PC-9 (cell line): ENCODE data around the gene PTPN1. TPM values are rescaled to one million over a fixed set of nuclear protein-coding genes. Genes with fewer than 3 reads are reported as not detected.

Experiments
- BruUV-seq: library from RNA; stranded (reverse); fragments of 400-500 nt; replicated peaks from 2 replicates; lab custom pipeline; 2021; lab: Mats Ljungman, UMichigan
- CTCF ChIA-PET: fragments of 300-600 bp; sonication (Branson Sonifier 250); formaldehyde crosslinking; loops from one replicate; lab custom pipeline; 2022; ENCODE audit warnings: antibody characterized with exemption; lab: Charles Lee
- POLR2A ChIA-PET: fragments of 300-600 bp; sonication (Branson Sonifier 250); formaldehyde crosslinking; loops from one replicate; lab custom pipeline; 2022; ENCODE audit warnings: antibody characterized with exemption; ENCODE audit not compliant: unreplicated experiment; lab: Charles Lee
- DNase-seq, 2 experiments: peaks; one replicate each; pipeline versions ENCODE4 v3.0.0 to v3.0.0-alpha.2; 2015 to 2022; ENCODE audit warnings: mixed read lengths in 1 of 2
- H2AFZ ChIP-seq: fragments of 200-600 bp; sonication (generic); 2 replicates; pipeline ENCODE4 v1.8.1; 2017; ENCODE audit warnings: antibody characterized with exemption
- H3F3A ChIP-seq: fragments of 200-600 bp; sonication (generic); 2 replicates; pipeline ENCODE4 v1.8.1; 2017; ENCODE audit warnings: antibody characterized with exemption, mild to moderate bottlenecking, low read depth; ENCODE audit not compliant: insufficient read depth
- H3K27ac ChIP-seq: fragments of 200-600 bp; sonication (generic); 2 replicates; pipeline ENCODE4 v1.6.1; 2016; ENCODE audit warnings: mixed run types
- H3K27me3 ChIP-seq: fragments of 200-600 bp; sonication (generic); 2 replicates; pipeline ENCODE4 v1.6.1; 2016; ENCODE audit warnings: low read depth, mixed run types; ENCODE audit not compliant: insufficient read depth
- H3K36me3 ChIP-seq: fragments of 200-600 bp; sonication (generic); 2 replicates; pipeline ENCODE4 v1.6.1; 2016; ENCODE audit warnings: low read depth, mixed run types
- H3K4me1 ChIP-seq: fragments of 200-600 bp; sonication (generic); replicated peaks from 2 replicates; pipeline ENCODE4 v1.6.1; 2016; ENCODE audit warnings: mixed run types; ENCODE audit not compliant: insufficient read depth
- H3K4me2 ChIP-seq: fragments of 200-600 bp; sonication (generic); 2 replicates; pipeline ENCODE4 v1.6.1; 2017; ENCODE audit warnings: mixed run types
- H3K4me3 ChIP-seq: fragments of 200-600 bp; sonication (generic); 2 replicates; pipeline ENCODE4 v1.6.1; 2016; ENCODE audit warnings: mixed run types
- H3K79me2 ChIP-seq: fragments of 200-600 bp; sonication (generic); 2 replicates; pipeline ENCODE4 v1.6.1; 2017; ENCODE audit warnings: low read depth, mixed run types
- H3K9me2 ChIP-seq: fragments of 200-600 bp; sonication (generic); 2 replicates; pipeline ENCODE4 v1.8.1; 2017; ENCODE audit warnings: mild to moderate bottlenecking; ENCODE audit not compliant: insufficient read depth
- H3K9me3 ChIP-seq: fragments of 200-600 bp; sonication (generic); 2 replicates; pipeline ENCODE4 v1.8.1; 2016; ENCODE audit warnings: low read depth; ENCODE audit not compliant: insufficient read depth
- H4K20me1 ChIP-seq: fragments of 200-600 bp; sonication (generic); 2 replicates; pipeline ENCODE4 v1.8.1; 2017; ENCODE audit not compliant: insufficient read depth
- EZH2 ChIP-seq: fragments of 200-600 bp; sonication (generic); IDR thresholded peaks from 2 replicates; pipeline ENCODE4 v1.8.0; 2017; ENCODE audit warnings: antibody characterized with exemption, low read depth
- intact Hi-C: fragments of 100-400 bp; cut with micrococcal nuclease; formaldehyde crosslinking; loops from one replicate; pipeline ENCODE4 v1.10.0; 2022; ENCODE audit not compliant: unreplicated experiment
- total RNA-seq: library from RNA; stranded (reverse); gene quantifications from 2 replicates; pipeline ENCODE4 v1.2.3, GENCODE V29; 2021
- TF ChIP-seq, protein P1 (sequence below): fragments of 200-600 bp; sonication (generic); conservative IDR thresholded peaks from 2 replicates; pipeline ENCODE4 v1.6.1; 2017; ENCODE audit warnings: mixed run types, antibody characterized with exemption, mild to moderate bottlenecking, moderate library complexity

The PTPN1 gene
- total RNA-seq, 1 experiment from 2014 or later: 59.8 TPM

GRCh38 chr20:50610212-50610718 is 100.1 kb downstream of the PTPN1 start:
- Histone ChIP-seq H3F3A (no peaks in the 10 kb centered on the region), H3K4me2 (no peak overlapping the region), H4K20me1 (no peaks in the 10 kb centered on the region), H3K9me3 (no peaks in the 10 kb centered on the region), H3K4me3 (no peak overlapping the region), H3K4me1 (peaks cover 7% of the 10 kb centered on the region), H3K36me3 (no peaks in the 10 kb centered on the region), H3K27me3 (no peaks in the 10 kb centered on the region), H3K27ac (no peak overlapping the region), H2AFZ (no peak overlapping the region), H3K79me2 (no peaks in the 10 kb centered on the region), H3K9me2 (no peaks in the 10 kb centered on the region)
- ChIA-PET POLR2A (no interaction called here), CTCF (no interaction called here)
- TF ChIP-seq EZH2: no peak
- TF ChIP-seq, protein P1, sequence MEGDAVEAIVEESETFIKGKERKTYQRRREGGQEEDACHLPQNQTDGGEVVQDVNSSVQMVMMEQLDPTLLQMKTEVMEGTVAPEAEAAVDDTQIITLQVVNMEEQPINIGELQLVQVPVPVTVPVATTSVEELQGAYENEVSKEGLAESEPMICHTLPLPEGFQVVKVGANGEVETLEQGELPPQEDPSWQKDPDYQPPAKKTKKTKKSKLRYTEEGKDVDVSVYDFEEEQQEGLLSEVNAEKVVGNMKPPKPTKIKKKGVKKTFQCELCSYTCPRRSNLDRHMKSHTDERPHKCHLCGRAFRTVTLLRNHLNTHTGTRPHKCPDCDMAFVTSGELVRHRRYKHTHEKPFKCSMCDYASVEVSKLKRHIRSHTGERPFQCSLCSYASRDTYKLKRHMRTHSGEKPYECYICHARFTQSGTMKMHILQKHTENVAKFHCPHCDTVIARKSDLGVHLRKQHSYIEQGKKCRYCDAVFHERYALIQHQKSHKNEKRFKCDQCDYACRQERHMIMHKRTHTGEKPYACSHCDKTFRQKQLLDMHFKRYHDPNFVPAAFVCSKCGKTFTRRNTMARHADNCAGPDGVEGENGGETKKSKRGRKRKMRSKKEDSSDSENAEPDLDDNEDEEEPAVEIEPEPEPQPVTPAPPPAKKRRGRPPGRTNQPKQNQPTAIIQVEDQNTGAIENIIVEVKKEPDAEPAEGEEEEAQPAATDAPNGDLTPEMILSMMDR: peak; percentile 42; the same call in 1 of the 2 replicates
- BruUV-seq: no TSS peak
- intact Hi-C loops: no loop called here
- DNase-seq: peak in 1 of 2 experiments; percentile 34

DNA sequence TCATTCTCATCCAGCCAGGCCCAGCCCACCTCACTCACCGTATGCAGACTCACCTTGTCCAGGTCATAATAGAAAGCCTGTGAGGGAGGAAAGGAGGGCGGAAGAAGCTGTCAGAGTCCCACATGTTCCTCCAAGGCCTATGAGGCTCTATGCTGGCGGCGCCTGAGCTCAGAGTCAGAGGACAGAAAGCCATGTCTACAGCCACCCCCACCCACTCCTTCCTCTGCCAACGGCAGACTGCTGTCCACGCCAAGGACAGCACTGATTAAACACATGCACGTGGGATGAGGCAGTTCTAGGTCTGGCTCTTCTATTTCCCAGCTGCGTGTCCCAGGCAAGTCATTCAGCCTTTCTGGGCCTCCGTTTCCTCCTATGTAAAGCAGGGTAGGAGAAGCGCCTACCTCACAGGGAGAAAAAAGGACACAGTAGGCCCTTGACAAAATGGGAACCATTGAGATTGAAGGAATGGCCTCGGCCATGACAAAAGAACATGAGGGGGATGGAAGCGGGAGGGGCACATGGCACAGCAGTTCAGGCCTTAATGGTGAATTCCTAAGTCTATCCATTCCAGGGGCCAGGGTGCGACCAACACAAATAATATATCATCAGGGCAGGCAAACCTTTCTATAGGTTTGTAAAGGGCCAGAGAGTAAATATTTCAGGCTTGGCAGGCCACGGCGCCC is 101.1 kb downstream of the PTPN1 start:
- Histone ChIP-seq H3K9me3 (no peaks in the 10 kb centered on the region), H2AFZ (no peak overlapping the region), H3K4me3 (no peak overlapping the region), H3K9me2 (no peaks in the 10 kb centered on the region), H4K20me1 (no peaks in the 10 kb centered on the region), H3F3A (no peaks in the 10 kb centered on the region), H3K4me2 (no peak overlapping the region), H3K4me1 (peaks cover 7% of the 10 kb centered on the region), H3K27ac (no peak overlapping the region), H3K36me3 (no peaks in the 10 kb centered on the region), H3K27me3 (no peaks in the 10 kb centered on the region), H3K79me2 (no peaks in the 10 kb centered on the region)
- no TSS peak for BruUV-seq
- DNase-seq: no peak
- ChIA-PET CTCF (no interaction called here), POLR2A (interaction anchor here (0.6 kb wide), 1 partner anchor 438 kb away, joined by 3 read pairs; no protein-coding TSS in a partner anchor)
- TF ChIP-seq, protein P1: no peak
- TF ChIP-seq EZH2: no peak
- intact Hi-C loops: no loop called here

GRCh38 chr20:50613438-50614169 is 103.4 kb downstream of the PTPN1 start:
- no TSS peak for BruUV-seq
- Histone ChIP-seq H3K9me2 (no peaks in the 10 kb centered on the region), H3K4me1 (peaks cover 7% of the 10 kb centered on the region), H2AFZ (no peak overlapping the region), H3K27me3 (no peaks in the 10 kb centered on the region), H3K79me2 (no peaks in the 10 kb centered on the region), H3K4me2 (no peak overlapping the region), H3K9me3 (no peaks in the 10 kb centered on the region), H3K36me3 (no peaks in the 10 kb centered on the region), H3K27ac (no peak overlapping the region), H4K20me1 (no peaks in the 10 kb centered on the region), H3K4me3 (no peak overlapping the region), H3F3A (no peaks in the 10 kb centered on the region)
- DNase-seq: no peak
- CTCF ChIA-PET: no interaction called here
- intact Hi-C loops: no loop called here
- TF ChIP-seq, protein P1: no peak
- no peak for TF ChIP-seq EZH2
- POLR2A ChIA-PET: no interaction called here
